Endothelial cell of umbilical vein (primary cell): ENCODE data around the gene ADARB2. TPM values are rescaled to one million over a fixed set of nuclear protein-coding genes. Genes with fewer than 3 reads are reported as not detected.

ENCODE experiments used
- BruUV-seq: library from RNA; stranded (reverse); fragments of 400-500 nt; replicated peaks from 2 replicates; lab custom pipeline; 2021; lab: Mats Ljungman, UMichigan
- CTCF ChIA-PET: fragments of 300-600, 350-600 bp; sonication (Branson Sonifier 250); formaldehyde crosslinking; loops from one replicate; lab custom pipeline; 2021; ENCODE audit warnings: antibody characterized with exemption, inconsistent platforms; lab: Charles Lee
- POLR2A ChIA-PET: fragments of 300-600, 350-600 bp; sonication (Branson Sonifier 250); formaldehyde crosslinking; loops from one replicate; lab custom pipeline; 2021; ENCODE audit warnings: antibody characterized with exemption, inconsistent platforms; lab: Charles Lee
- DNase-seq: peaks from one replicate; pipeline ENCODE4 v3.0.0-alpha.2; 2011; ENCODE audit warnings: low read depth, low spot score
- FAIRE-seq: peaks from 2 replicates; lab custom pipeline; 2011; peaks lifted over from hg19 to GRCh38; lab: Jason Lieb, UNC
- H2AFZ ChIP-seq: 2 replicates; pipeline ENCODE4 v1.6.0; 2012; ENCODE audit warnings: low read depth, low read length, control low read depth, inconsistent platforms
- H3K27ac ChIP-seq: 2 replicates; pipeline ENCODE4 v1.5.1; 2011; ENCODE audit warnings: low read depth, mild to moderate bottlenecking, control low read depth, low read length, moderate library complexity; ENCODE audit not compliant: insufficient read depth
- H3K27me3 ChIP-seq, 2 experiments: 2 replicates each; pipeline versions ENCODE4 v1.6.0 to v1.6.1; 2011; ENCODE audit warnings: low read length in 2 of 2, mixed read lengths in 1 of 2; ENCODE audit not compliant: control insufficient read depth in 2 of 2, insufficient read depth in 2 of 2
- H3K36me3 ChIP-seq, 2 experiments: 2 replicates in 1 of 2; 3 replicates in 1 of 2; pipeline ENCODE4 v1.5.1; 2011; ENCODE audit warnings: low read length in 2 of 2, mild to moderate bottlenecking in 1 of 2, moderate library complexity in 1 of 2; ENCODE audit not compliant: control insufficient read depth in 2 of 2, insufficient read depth in 2 of 2; ENCODE audit errors: extremely low read depth in 1 of 2
- H3K4me1 ChIP-seq: 3 replicates; pipeline ENCODE4 v1.5.1; 2011; ENCODE audit warnings: mild to moderate bottlenecking, low read length; ENCODE audit not compliant: control insufficient read depth, insufficient read depth; ENCODE audit errors: extremely low read depth
- H3K4me2 ChIP-seq: 2 replicates; pipeline ENCODE4 v1.6.1; 2011; ENCODE audit warnings: low read length, control low read depth, mixed read lengths; ENCODE audit not compliant: insufficient read depth
- H3K4me3 ChIP-seq, 3 experiments: fragments of 200-600 bp in 1 of 3; sonication (generic), shearing (Covaris generic) in 1 of 3; replicated peaks in 1 of 3; 2 replicates each; pipeline ENCODE4 v1.5.1; 2011 to 2016; ENCODE audit warnings: control low read depth in 3 of 3, low read length in 3 of 3, mild to moderate bottlenecking in 2 of 3, inconsistent platforms in 1 of 3, low read depth in 1 of 3, moderate library complexity in 1 of 3; ENCODE audit not compliant: insufficient read depth in 1 of 3
- H3K79me2 ChIP-seq: 2 replicates; pipeline ENCODE4 v1.6.0; 2012; ENCODE audit warnings: low read length, inconsistent platforms; ENCODE audit not compliant: control insufficient read depth, insufficient read depth
- H3K9ac ChIP-seq: replicated peaks from 2 replicates; pipeline ENCODE3; 2011; ENCODE audit warnings: low read length, control low read depth; ENCODE audit not compliant: insufficient read depth; ENCODE audit errors: extremely low read depth
- H3K9me1 ChIP-seq: replicated peaks from 3 replicates; pipeline ENCODE4 v1.6.0; 2011; ENCODE audit warnings: mild to moderate bottlenecking, low read length; ENCODE audit not compliant: control insufficient read depth, insufficient read depth; ENCODE audit errors: extremely low read depth
- H3K9me3 ChIP-seq: replicated peaks from 2 replicates; pipeline ENCODE4 v1.5.1; 2012; ENCODE audit warnings: low read length, inconsistent platforms; ENCODE audit not compliant: control insufficient read depth, insufficient read depth
- H4K20me1 ChIP-seq: replicated peaks from 2 replicates; pipeline ENCODE3; 2011; ENCODE audit warnings: mild to moderate bottlenecking, low read length; ENCODE audit not compliant: control insufficient read depth, insufficient read depth; ENCODE audit errors: extremely low read depth
- CTCF ChIP-seq, 2 donors: IDR thresholded peaks; 1 replicate in 1 of 2; 2 replicates in 1 of 2; pipeline ENCODE4 v1.5.1; 2011; ENCODE audit warnings: low read length in 2 of 2, mild to moderate bottlenecking in 2 of 2, moderate library complexity in 2 of 2, control low read depth in 1 of 2, inconsistent platforms in 1 of 2, low read depth in 1 of 2; ENCODE audit not compliant: insufficient read depth in 1 of 2; ENCODE audit errors: extremely low read depth in 1 of 2
- EZH2 ChIP-seq: IDR thresholded peaks from 2 replicates; pipeline ENCODE4 v1.6.1; 2012; ENCODE audit warnings: borderline replicate concordance, low read depth, mild to moderate bottlenecking, moderate library complexity, low read length, inconsistent platforms; ENCODE audit not compliant: severe bottlenecking
- FOS ChIP-seq: IDR thresholded peaks from 2 replicates; pipeline ENCODE4 v1.6.1; 2011; ENCODE audit warnings: mild to moderate bottlenecking, low read length, moderate library complexity, borderline replicate concordance; ENCODE audit not compliant: insufficient read depth
- GATA2 ChIP-seq: IDR thresholded peaks from 2 replicates; pipeline ENCODE4 v1.7.0; 2011; ENCODE audit warnings: low read depth, mild to moderate bottlenecking, moderate library complexity, mixed read lengths, low read length; ENCODE audit not compliant: insufficient read length, insufficient read depth
- JUN ChIP-seq: IDR thresholded peaks from 2 replicates; pipeline ENCODE4 v1.6.1; 2011; ENCODE audit warnings: borderline replicate concordance, low read depth; ENCODE audit not compliant: insufficient read length, insufficient read depth
- MAX ChIP-seq: IDR thresholded peaks from 2 replicates; pipeline ENCODE4 v1.6.1; 2011; ENCODE audit not compliant: insufficient read depth, insufficient read length
- MYC ChIP-seq: IDR thresholded peaks from one replicate; pipeline ENCODE4 v1.6.1; 2011; ENCODE audit warnings: mild to moderate bottlenecking, low read depth, low read length
- POLR2A ChIP-seq: IDR thresholded peaks from 2 replicates; pipeline ENCODE4 v1.6.1; 2012; ENCODE audit warnings: low read depth, mild to moderate bottlenecking, control low read depth, low read length
- POLR2AphosphoS5 ChIP-seq: IDR thresholded peaks from 2 replicates; pipeline ENCODE4 v1.6.1; 2012; ENCODE audit warnings: low read depth, mild to moderate bottlenecking, control low read depth, low read length, moderate library complexity; ENCODE audit not compliant: insufficient read depth
- dilution Hi-C: fragments of 300-500 bp; cut with MboI; formaldehyde crosslinking; loops from one replicate; pipeline ENCODE4 v1.15.0; 2019; ENCODE audit warnings: low sequenced_read_pairs; ENCODE audit not compliant: extremely low pct_ligation_motif_present
- intact Hi-C: fragments of 100-400 bp; cut with micrococcal nuclease; formaldehyde crosslinking; loops from one replicate; pipeline ENCODE4 v1.10.0; 2022
- polyA plus RNA-seq, 4 experiments: library from polyadenylated mRNA; depleted of rRNA in 3 of 4; stranded (reverse) in 3 of 4; unstranded in 1 of 4; fragments of >200 nt; gene quantifications; 2 replicates each; pipeline versions ENCODE4 v1.2.1 to v1.2.3, GENCODE V29; 2011 to 2012; ENCODE audit warnings: missing spikeins in 1 of 4
- total RNA-seq: library from RNA; stranded (reverse); gene quantifications from 2 replicates; pipeline ENCODE4 v1.2.3, GENCODE V29; 2021

Gene ADARB2
- total and polyA plus RNA-seq, 2 donors (not counting 3 experiments of a cell fraction or from before 2014, with no cell fraction given), result not detected

GRCh38 chr10:1141261-1141660 lies 596.1 kb downstream of the ADARB2 start:
- H4K20me1 ChIP-seq, result no peaks in the 10 kb centered on the region
- TF ChIP-seq EZH2 (no peak), POLR2AphosphoS5 (no peak), MAX (no peak), CTCF (IDR thresholded peaks at IDR 0.05; ENCODE audit: extremely low read depth in 1 of 2, insufficient read depth in 1 of 2, low read depth in 1 of 2, low read length in 2 of 2) (no peak), POLR2A (no peak), GATA2 (no peak), JUN (no peak), MYC (no peak), FOS (no peak)
- dilution Hi-C loops (no loop called here), intact Hi-C loops (no loop called here)
- H3K27me3 ChIP-seq, result peaks cover 0 to 8% of the 10 kb centered on the region in 2 experiments
- POLR2A ChIA-PET, result no interaction called here
- H3K4me1 ChIP-seq, result no peaks in the 10 kb centered on the region
- no peak overlapping the region for H3K27ac ChIP-seq
- no peaks in the 10 kb centered on the region for H3K9me1 ChIP-seq
- H3K79me2 ChIP-seq, result no peaks in the 10 kb centered on the region
- CTCF ChIA-PET, result no interaction called here
- FAIRE-seq (no peak), DNase-seq (no peak)
- no peaks in the 10 kb centered on the region for H3K9me3 ChIP-seq
- H3K4me3 ChIP-seq, result no peak overlapping the region
- H2AFZ ChIP-seq, result no peak overlapping the region
- no peaks in the 10 kb centered on the region for H3K36me3 ChIP-seq
- BruUV-seq, result no TSS peak
- no peak overlapping the region for H3K4me2 ChIP-seq
- H3K9ac ChIP-seq, result no peak overlapping the region
